Measurements from ENCODE around the gene CDH3. TPM values are rescaled to one million over a fixed set of nuclear protein-coding genes. Genes with fewer than 3 reads are reported as not detected.

The CDH3 gene
- total RNA-seq, 1 donor from 2014 or later, result 0.08 TPM

- H3K9me3 ChIP-seq (replicated peaks), result no peaks in the 10 kb centered on the region
- H3K27ac ChIP-seq (replicated peaks), result no peak overlapping the region
- peak overlapping the region; percentile 47 for H3K4me3 ChIP-seq
- intact Hi-C loops (cut with micrococcal nuclease), result no loop called here
- peaks cover 81% of the 10 kb centered on the region for H3K27me3 ChIP-seq (ENCODE audit: low read depth)
- peaks cover 27% of the 10 kb centered on the region for H3K4me1 ChIP-seq
- no peaks in the 10 kb centered on the region for H3K36me3 ChIP-seq
- DNase-seq, result no peak
- TF ChIP-seq, protein P1, sequence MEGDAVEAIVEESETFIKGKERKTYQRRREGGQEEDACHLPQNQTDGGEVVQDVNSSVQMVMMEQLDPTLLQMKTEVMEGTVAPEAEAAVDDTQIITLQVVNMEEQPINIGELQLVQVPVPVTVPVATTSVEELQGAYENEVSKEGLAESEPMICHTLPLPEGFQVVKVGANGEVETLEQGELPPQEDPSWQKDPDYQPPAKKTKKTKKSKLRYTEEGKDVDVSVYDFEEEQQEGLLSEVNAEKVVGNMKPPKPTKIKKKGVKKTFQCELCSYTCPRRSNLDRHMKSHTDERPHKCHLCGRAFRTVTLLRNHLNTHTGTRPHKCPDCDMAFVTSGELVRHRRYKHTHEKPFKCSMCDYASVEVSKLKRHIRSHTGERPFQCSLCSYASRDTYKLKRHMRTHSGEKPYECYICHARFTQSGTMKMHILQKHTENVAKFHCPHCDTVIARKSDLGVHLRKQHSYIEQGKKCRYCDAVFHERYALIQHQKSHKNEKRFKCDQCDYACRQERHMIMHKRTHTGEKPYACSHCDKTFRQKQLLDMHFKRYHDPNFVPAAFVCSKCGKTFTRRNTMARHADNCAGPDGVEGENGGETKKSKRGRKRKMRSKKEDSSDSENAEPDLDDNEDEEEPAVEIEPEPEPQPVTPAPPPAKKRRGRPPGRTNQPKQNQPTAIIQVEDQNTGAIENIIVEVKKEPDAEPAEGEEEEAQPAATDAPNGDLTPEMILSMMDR (IDR thresholded peaks at IDR 0.05; ENCODE audit: borderline replicate concordance), result no peak
Measured at GRCh38 chr16:68642436-68643101, 2.5 kb upstream of the CDH3 start.

GRCh38 chr16:68643227-68643626 lies 1.9 kb upstream of the CDH3 start:
- intact Hi-C loops (cut with micrococcal nuclease), result no loop called here
- H3K4me3 ChIP-seq, result no peak overlapping the region
- TF ChIP-seq, protein P1 (IDR thresholded peaks at IDR 0.05; ENCODE audit: borderline replicate concordance), result no peak
- H3K9me3 ChIP-seq (replicated peaks), result no peaks in the 10 kb centered on the region
- H3K27me3 ChIP-seq (ENCODE audit: low read depth), result peaks cover 87% of the 10 kb centered on the region
- H3K27ac ChIP-seq (replicated peaks), result no peak overlapping the region
- H3K36me3 ChIP-seq, result no peaks in the 10 kb centered on the region
- peaks cover 27% of the 10 kb centered on the region for H3K4me1 ChIP-seq
- no peak for DNase-seq

DNA sequence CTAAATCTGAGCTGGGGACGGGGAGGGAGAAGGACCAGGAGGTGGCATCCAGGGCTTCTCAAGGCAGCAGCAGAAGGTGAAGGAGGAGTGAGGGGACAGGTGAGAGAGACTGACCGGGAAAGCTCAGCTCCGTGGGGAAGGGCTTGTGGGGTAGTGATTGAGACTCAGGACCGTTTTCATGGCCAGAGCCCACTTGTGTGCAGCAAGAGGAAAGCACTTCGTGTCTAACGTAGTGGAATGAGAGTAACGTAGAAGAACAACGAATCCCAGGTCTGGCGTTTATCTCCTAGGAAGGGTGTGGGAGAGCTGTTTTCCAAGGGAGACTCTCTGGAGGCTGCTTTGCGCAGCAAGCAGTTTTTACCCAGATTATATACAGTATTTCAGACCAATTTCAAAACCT lies 1.3 kb upstream of the CDH3 start:
- intact Hi-C loops (cut with micrococcal nuclease), result no loop called here
- no peak overlapping the region for H3K27ac ChIP-seq (replicated peaks)
- peaks cover 27% of the 10 kb centered on the region for H3K4me1 ChIP-seq
- no peak for DNase-seq
- no peak overlapping the region for H3K4me3 ChIP-seq
- TF ChIP-seq, protein P1 (IDR thresholded peaks at IDR 0.05; ENCODE audit: borderline replicate concordance), result no peak
- no peaks in the 10 kb centered on the region for H3K36me3 ChIP-seq
- no peaks in the 10 kb centered on the region for H3K9me3 ChIP-seq (replicated peaks)
- peaks cover 93% of the 10 kb centered on the region for H3K27me3 ChIP-seq (ENCODE audit: low read depth)

GRCh38 chr16:68644296-68644695 lies 814 bp upstream of the CDH3 start:
- H3K4me3 ChIP-seq, result peak overlapping the region; percentile 19
- H3K36me3 ChIP-seq, result no peaks in the 10 kb centered on the region
- TF ChIP-seq, protein P1 (IDR thresholded peaks at IDR 0.05; ENCODE audit: borderline replicate concordance), result no peak
- H3K4me1 ChIP-seq, result peaks cover 27% of the 10 kb centered on the region
- H3K9me3 ChIP-seq (replicated peaks), result no peaks in the 10 kb centered on the region
- intact Hi-C loops (cut with micrococcal nuclease), result no loop called here
- DNase-seq, result no peak
- peaks cover 97% of the 10 kb centered on the region for H3K27me3 ChIP-seq (ENCODE audit: low read depth)
- no peak overlapping the region for H3K27ac ChIP-seq (replicated peaks)

GRCh38 chr16:68645494-68646388 lies 631 bp downstream of the CDH3 start:
- H3K4me1 ChIP-seq, result peaks cover 27% of the 10 kb centered on the region
- H3K27ac ChIP-seq (replicated peaks), result no peak overlapping the region
- peaks cover 99% of the 10 kb centered on the region for H3K27me3 ChIP-seq (ENCODE audit: low read depth)
- TF ChIP-seq, protein P1 (IDR thresholded peaks at IDR 0.05; ENCODE audit: borderline replicate concordance), result no peak
- intact Hi-C loops (cut with micrococcal nuclease), result no loop called here
- no peaks in the 10 kb centered on the region for H3K9me3 ChIP-seq (replicated peaks)
- H3K4me3 ChIP-seq, result peak overlapping the region; percentile 19
- no peaks in the 10 kb centered on the region for H3K36me3 ChIP-seq
- DNase-seq, result no peak

Measured in left ventricle myocardium inferior (tissue), 1 donor.